ENCODE measurements around the gene DHX34. TPM values are rescaled to one million over a fixed set of nuclear protein-coding genes. Genes with fewer than 3 reads are reported as not detected.
A peak's percentile ranks its signal among the peaks of the same experiment; 100 is the strongest.

Gene DHX34
- total and polyA plus RNA-seq, 9 of the 15 experiments (the other 6 are each of a cell fraction or from before 2014, with no cell fraction given), result 0.36 to 42.0 (median 15.0) TPM

GRCh38 chr19:47315125-47315821 is 33.8 kb upstream of the DHX34 start (continued):
- TF ChIP-seq, protein P1, sequence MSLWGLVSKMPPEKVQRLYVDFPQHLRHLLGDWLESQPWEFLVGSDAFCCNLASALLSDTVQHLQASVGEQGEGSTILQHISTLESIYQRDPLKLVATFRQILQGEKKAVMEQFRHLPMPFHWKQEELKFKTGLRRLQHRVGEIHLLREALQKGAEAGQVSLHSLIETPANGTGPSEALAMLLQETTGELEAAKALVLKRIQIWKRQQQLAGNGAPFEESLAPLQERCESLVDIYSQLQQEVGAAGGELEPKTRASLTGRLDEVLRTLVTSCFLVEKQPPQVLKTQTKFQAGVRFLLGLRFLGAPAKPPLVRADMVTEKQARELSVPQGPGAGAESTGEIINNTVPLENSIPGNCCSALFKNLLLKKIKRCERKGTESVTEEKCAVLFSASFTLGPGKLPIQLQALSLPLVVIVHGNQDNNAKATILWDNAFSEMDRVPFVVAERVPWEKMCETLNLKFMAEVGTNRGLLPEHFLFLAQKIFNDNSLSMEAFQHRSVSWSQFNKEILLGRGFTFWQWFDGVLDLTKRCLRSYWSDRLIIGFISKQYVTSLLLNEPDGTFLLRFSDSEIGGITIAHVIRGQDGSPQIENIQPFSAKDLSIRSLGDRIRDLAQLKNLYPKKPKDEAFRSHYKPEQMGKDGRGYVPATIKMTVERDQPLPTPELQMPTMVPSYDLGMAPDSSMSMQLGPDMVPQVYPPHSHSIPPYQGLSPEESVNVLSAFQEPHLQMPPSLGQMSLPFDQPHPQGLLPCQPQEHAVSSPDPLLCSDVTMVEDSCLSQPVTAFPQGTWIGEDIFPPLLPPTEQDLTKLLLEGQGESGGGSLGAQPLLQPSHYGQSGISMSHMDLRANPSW (CRISPR knock-in tag; IDR thresholded peaks at IDR 0.05), result no peak
- TF ChIP-seq RCOR1 (IDR thresholded peaks at IDR 0.05; ENCODE audit: borderline replicate concordance in 1 of 2, low read depth in 2 of 2, low read length in 2 of 2) (no peak; a peak in 1 of 4 replicates), NRF1 (conservative IDR thresholded peaks at IDR 0.05 in 1 of 2, IDR thresholded peaks at IDR 0.05 in 1 of 2) (peak; percentile 19 to 55; a peak in 2 of 4 replicates), WHSC1 (IDR thresholded peaks at IDR 0.05; ENCODE audit: low read length) (no peak), ZNF311 (CRISPR knock-in tag; IDR thresholded peaks at IDR 0.05) (no peak), MCM3 (IDR thresholded peaks at IDR 0.05) (no peak), FOXA3 (CRISPR knock-in tag; conservative IDR thresholded peaks at IDR 0.05 in 1 of 2, IDR thresholded peaks at IDR 0.05 in 1 of 2) (no peak), ELK3 (CRISPR knock-in tag; IDR thresholded peaks at IDR 0.05) (no peak), ID3 (CRISPR knock-in tag; IDR thresholded peaks at IDR 0.05) (no peak), ID3 (tag; IDR thresholded peaks at IDR 0.05) (no peak), ZNF121 (CRISPR knock-in tag; conservative IDR thresholded peaks at IDR 0.05) (no peak), ZNF224 (CRISPR knock-in tag; IDR thresholded peaks at IDR 0.05) (no peak), SMARCB1 (IDR thresholded peaks at IDR 0.05; ENCODE audit: insufficient read length, low read depth) (no peak), NFIC (IDR thresholded peaks at IDR 0.05) (peak; percentile 33; the same call in 1 of the 2 replicates), GABPB2 (CRISPR knock-in tag; conservative IDR thresholded peaks at IDR 0.05) (no peak), SMARCE1 (IDR thresholded peaks at IDR 0.05) (peak; percentile 89), PRMT5 (CRISPR knock-in tag; IDR thresholded peaks at IDR 0.05) (no peak), ZNF512 (tag; IDR thresholded peaks at IDR 0.05) (no peak), KDM2B (CRISPR knock-in tag; IDR thresholded peaks at IDR 0.05) (no peak), CREB1 (IDR thresholded peaks at IDR 0.05) (peak; percentile 89), CREB1 (CRISPR knock-in tag; IDR thresholded peaks at IDR 0.05) (peak; percentile 83)
- TF ChIP-seq, protein P2, sequence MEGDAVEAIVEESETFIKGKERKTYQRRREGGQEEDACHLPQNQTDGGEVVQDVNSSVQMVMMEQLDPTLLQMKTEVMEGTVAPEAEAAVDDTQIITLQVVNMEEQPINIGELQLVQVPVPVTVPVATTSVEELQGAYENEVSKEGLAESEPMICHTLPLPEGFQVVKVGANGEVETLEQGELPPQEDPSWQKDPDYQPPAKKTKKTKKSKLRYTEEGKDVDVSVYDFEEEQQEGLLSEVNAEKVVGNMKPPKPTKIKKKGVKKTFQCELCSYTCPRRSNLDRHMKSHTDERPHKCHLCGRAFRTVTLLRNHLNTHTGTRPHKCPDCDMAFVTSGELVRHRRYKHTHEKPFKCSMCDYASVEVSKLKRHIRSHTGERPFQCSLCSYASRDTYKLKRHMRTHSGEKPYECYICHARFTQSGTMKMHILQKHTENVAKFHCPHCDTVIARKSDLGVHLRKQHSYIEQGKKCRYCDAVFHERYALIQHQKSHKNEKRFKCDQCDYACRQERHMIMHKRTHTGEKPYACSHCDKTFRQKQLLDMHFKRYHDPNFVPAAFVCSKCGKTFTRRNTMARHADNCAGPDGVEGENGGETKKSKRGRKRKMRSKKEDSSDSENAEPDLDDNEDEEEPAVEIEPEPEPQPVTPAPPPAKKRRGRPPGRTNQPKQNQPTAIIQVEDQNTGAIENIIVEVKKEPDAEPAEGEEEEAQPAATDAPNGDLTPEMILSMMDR (IDR thresholded peaks at IDR 0.05 in 2 of 3, conservative IDR thresholded peaks at IDR 0.05 in 1 of 3; ENCODE audit: insufficient read depth in 2 of 3, low read depth in 1 of 3, low read length in 3 of 3), result no peak
